ENCODE data around the gene NAALADL1. TPM values are rescaled to one million over a fixed set of nuclear protein-coding genes. Genes with fewer than 3 reads are reported as not detected.

Gene NAALADL1
- total RNA-seq, 4 donors from 2014 or later, result 13.8 to 105 (median 75.6) TPM; not detected in 1

DNA sequence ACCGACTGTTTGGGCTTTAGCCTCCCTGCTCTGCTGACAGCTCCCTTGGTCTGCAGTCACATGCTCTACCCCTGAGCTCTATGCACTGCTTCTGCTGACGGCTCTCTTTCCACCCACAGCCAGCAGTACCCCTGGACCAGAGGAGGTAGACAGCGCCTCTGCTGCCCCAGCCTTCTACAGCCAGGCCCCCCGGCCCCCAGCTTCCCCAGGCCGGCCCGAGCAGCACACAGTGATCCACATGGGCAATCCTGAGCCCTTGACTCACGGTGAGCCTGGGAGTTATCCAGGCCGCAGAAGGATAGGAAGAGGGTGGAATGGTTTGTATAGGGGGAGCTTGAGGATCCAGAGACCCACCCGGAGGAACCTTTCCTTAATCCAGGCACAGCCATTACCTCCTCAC, 28.5 kb upstream of the NAALADL1 start:
- in situ Hi-C loops (cut with MboI; ENCODE audit: low pct_ligation_motif_present in 1 of 4, low pct_unique_long_range_greater_than_20kb in 1 of 4, low sequenced_read_pairs in 3 of 4) (no loop called here), intact Hi-C loops (cut with DNase I; ENCODE audit: low total_unique reads) (no loop called here)
- DNase-seq, result no peak
- TF ChIP-seq POLR2AphosphoS5 (IDR thresholded peaks at IDR 0.05), result no peak
- TF ChIP-seq POLR2A (IDR thresholded peaks at IDR 0.05), result no peak
- TF ChIP-seq EP300 (IDR thresholded peaks at IDR 0.05; ENCODE audit: low read depth), result no peak
- TF ChIP-seq, protein P1, sequence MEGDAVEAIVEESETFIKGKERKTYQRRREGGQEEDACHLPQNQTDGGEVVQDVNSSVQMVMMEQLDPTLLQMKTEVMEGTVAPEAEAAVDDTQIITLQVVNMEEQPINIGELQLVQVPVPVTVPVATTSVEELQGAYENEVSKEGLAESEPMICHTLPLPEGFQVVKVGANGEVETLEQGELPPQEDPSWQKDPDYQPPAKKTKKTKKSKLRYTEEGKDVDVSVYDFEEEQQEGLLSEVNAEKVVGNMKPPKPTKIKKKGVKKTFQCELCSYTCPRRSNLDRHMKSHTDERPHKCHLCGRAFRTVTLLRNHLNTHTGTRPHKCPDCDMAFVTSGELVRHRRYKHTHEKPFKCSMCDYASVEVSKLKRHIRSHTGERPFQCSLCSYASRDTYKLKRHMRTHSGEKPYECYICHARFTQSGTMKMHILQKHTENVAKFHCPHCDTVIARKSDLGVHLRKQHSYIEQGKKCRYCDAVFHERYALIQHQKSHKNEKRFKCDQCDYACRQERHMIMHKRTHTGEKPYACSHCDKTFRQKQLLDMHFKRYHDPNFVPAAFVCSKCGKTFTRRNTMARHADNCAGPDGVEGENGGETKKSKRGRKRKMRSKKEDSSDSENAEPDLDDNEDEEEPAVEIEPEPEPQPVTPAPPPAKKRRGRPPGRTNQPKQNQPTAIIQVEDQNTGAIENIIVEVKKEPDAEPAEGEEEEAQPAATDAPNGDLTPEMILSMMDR (IDR thresholded peaks at IDR 0.05), result no peak
- no peak overlapping the region for H3K27ac ChIP-seq
- no peaks in the 10 kb centered on the region for H3K27me3 ChIP-seq
- H3K4me3 ChIP-seq, result no peak overlapping the region
- no peaks in the 10 kb centered on the region for H3K9me3 ChIP-seq
- H3K4me1 ChIP-seq, result peaks cover 11 to 21% (median 15%) of the 10 kb centered on the region in 4 donors
- H3K36me3 ChIP-seq, result peaks cover 0 to 12% (median 0%) of the 10 kb centered on the region in 4 donors
- WGBS, 2 donors (ENCODE audit: low coverage in 1 of 2), result 91% methylated on average over 9 of the region's 9 CpGs; no CpG with 5 or more reads in 1 of the 2 donors

DNA sequence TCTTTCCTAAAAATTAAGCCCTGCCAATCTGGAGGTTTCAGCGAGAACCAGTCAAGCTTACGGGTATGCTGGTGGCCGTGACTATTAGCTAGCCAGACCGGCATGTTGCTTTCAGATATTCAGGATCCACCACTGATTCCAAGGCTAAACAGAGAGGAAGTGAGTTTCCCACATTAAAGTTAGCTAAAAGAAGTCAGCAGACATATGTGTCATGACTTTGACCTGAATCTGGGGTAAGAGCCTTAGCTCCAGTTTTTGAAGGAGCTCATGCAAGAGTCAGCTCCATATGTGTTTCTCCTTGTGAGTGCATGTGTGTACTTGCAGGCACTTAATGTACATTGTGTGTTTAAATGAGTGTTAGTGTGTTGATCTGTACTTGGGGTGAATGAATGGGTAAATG, 27.1 kb upstream of the NAALADL1 start:
- WGBS, 2 donors (ENCODE audit: low coverage in 1 of 2), result 91% methylated on average over 4 of the region's 4 CpGs; no CpG with 5 or more reads in 1 of the 2 donors
- TF ChIP-seq POLR2A (IDR thresholded peaks at IDR 0.05) (no peak), POLR2AphosphoS5 (IDR thresholded peaks at IDR 0.05) (no peak), EP300 (IDR thresholded peaks at IDR 0.05; ENCODE audit: low read depth) (no peak)
- TF ChIP-seq, protein P1 (IDR thresholded peaks at IDR 0.05), result no peak
- in situ Hi-C loops (cut with MboI; ENCODE audit: low pct_ligation_motif_present in 1 of 4, low pct_unique_long_range_greater_than_20kb in 1 of 4, low sequenced_read_pairs in 3 of 4), result no loop called here

DNA sequence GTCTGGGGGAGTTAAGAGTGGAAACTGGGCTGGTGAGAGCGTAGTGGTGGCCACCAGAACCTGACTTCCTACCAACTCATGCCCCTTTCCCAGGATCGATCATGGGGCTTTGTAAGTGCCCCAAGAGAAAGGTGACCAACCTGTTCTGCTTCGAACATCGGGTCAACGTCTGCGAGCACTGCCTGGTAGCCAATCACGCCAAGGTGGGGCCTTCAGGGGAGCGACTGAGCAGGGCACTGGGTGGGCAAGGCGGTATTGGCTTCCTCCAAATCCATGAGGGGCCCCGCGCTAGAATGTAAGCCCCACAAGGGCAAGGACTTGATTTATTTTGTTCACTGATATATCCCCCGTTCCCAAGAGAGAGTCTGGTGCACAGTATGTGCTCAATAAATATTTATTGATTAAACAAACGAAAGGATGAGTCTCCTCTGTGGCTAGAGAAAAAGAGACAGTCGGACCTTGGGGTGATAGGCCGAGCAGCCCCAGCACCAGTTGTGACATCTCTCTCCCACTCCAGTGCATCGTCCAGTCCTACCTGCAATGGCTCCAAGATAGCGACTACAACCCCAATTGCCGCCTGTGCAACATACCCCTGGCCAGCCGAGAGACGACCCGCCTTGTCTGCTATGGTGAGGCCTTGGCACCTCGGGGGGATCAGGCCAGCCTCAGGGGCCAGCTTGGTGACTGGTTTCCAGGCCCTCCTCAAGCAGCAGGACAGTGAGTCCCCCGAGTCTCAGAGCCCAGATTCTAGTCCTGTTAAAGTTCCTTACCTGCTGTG, 26.4 kb upstream of the NAALADL1 start:
- no peak for DNase-seq
- Histone ChIP-seq H3K27me3 (no peaks in the 10 kb centered on the region), H3K27ac (peak overlapping the region; percentile 90 to 96 (median 94)), H3K36me3 (peaks cover 0 to 12% (median 0%) of the 10 kb centered on the region in 4 donors), H3K4me3 (peak overlapping the region; percentile 61 to 91 (median 66)), H3K9me3 (no peaks in the 10 kb centered on the region), H3K4me1 (peaks cover 11 to 21% (median 15%) of the 10 kb centered on the region in 4 donors)
- WGBS, 2 donors (ENCODE audit: low coverage in 1 of 2), result 44 to 72% methylated on average over 3 to 22 of the region's 23 CpGs
- in situ Hi-C loops (cut with MboI; ENCODE audit: low pct_ligation_motif_present in 1 of 4, low pct_unique_long_range_greater_than_20kb in 1 of 4, low sequenced_read_pairs in 3 of 4) (no loop called here), intact Hi-C loops (cut with DNase I; ENCODE audit: low total_unique reads) (no loop called here)
- TF ChIP-seq, protein P1 (IDR thresholded peaks at IDR 0.05), result no peak
- TF ChIP-seq EP300 (IDR thresholded peaks at IDR 0.05; ENCODE audit: low read depth), result no peak
- TF ChIP-seq POLR2A (IDR thresholded peaks at IDR 0.05), result no peak
- TF ChIP-seq POLR2AphosphoS5 (IDR thresholded peaks at IDR 0.05), result no peak

More for the DNA sequence above, 27.1 kb upstream of the NAALADL1 start:
- Histone ChIP-seq H3K9me3 (no peaks in the 10 kb centered on the region), H3K4me3 (no peak overlapping the region), H3K4me1 (peaks cover 11 to 21% (median 15%) of the 10 kb centered on the region in 4 donors), H3K27ac (no peak overlapping the region), H3K36me3 (peaks cover 0 to 12% (median 0%) of the 10 kb centered on the region in 4 donors), H3K27me3 (no peaks in the 10 kb centered on the region)
- intact Hi-C loops (cut with DNase I; ENCODE audit: low total_unique reads), result no loop called here
- DNase-seq, result no peak

DNA sequence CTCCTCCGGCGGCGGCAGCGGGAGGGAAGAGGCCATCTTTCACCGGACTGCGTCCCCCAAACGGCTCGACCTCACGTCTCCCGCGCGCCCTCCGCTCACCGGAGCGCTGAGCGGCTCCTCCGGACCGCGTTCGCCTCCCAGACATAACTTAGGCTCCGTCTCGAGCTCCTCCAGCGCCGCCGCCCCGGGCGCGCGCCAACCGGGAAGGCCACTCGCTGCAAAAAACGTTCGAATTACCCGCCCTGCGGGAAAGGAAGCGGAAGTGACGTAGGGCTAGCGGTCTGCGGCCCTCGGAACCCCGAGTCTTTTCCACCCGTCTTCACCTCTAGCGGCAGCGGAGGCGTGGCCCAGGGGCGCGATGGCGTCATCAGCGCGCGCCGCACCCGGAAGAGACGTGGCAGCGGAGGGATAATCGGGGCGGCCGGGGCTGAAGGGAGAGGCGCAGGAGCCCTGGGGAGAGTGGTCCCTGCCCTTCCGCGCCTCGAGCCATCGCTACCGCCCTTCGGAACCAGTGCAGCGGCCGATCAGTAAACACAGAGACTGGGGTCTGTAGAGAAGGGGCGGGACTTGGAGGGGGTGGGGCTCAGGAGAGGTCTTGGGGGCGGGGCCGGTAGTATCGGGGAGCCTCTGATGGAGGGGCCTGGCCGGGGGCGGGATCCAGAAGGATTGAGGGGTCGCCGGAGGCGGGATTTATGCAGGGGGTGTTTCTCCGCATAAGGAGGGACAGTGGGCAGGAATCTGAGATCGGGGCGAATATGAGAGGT, 25.7 kb upstream of the NAALADL1 start, which contains the start of the genes CDCA5 and ZFPL1:
TSS of gene CDCA5 (minus strand) at position 207 of the 764 bp plus-strand sequence. CDS start at position 145, 62 bp downstream.
TSS of gene ZFPL1 (plus strand) at position 389 of the 764 bp plus-strand sequence. CDS start 477 bp downstream, outside the sequence.
- Histone ChIP-seq H3K27me3 (no peaks in the 10 kb centered on the region), H3K4me1 (peaks cover 11 to 21% (median 15%) of the 10 kb centered on the region in 4 donors), H3K36me3 (peaks cover 0 to 12% (median 0%) of the 10 kb centered on the region in 4 donors), H3K4me3 (peak within 1 kb of the TSS; percentile 61 to 91 (median 66)), H3K9me3 (no peaks in the 10 kb centered on the region), H3K27ac (peak within 1 kb of the TSS; percentile 90 to 96 (median 94))
- TF ChIP-seq, protein P1 (IDR thresholded peaks at IDR 0.05), result no peak
- no peak for TF ChIP-seq EP300 (IDR thresholded peaks at IDR 0.05; ENCODE audit: low read depth)
- peak; percentile 90 to 95 (median 93) for TF ChIP-seq POLR2AphosphoS5 (IDR thresholded peaks at IDR 0.05)
- TF ChIP-seq POLR2A (IDR thresholded peaks at IDR 0.05), result peak; percentile 83
- in situ Hi-C loops (cut with MboI; ENCODE audit: low pct_ligation_motif_present in 1 of 4, low pct_unique_long_range_greater_than_20kb in 1 of 4, low sequenced_read_pairs in 3 of 4) (no loop called here), intact Hi-C loops (cut with DNase I; ENCODE audit: low total_unique reads) (no loop called here)
- peak; percentile 96 for DNase-seq
- 0 to 1% methylated on average over 4 to 62 of the region's 79 CpGs for WGBS, 2 donors (ENCODE audit: low coverage in 1 of 2)

All from transverse colon (tissue), 4 donors.